GM18868 (cell line): ENCODE measurements around the gene GET4.
A peak's percentile ranks its signal among the peaks of the same experiment; 100 is the strongest.
"Not testable (repeated sequence)": the region's sequence is repeated elsewhere in the genome, so short reads cannot be mapped to it uniquely, and the experiment has no call there.

ENCODE experiments used
- ATAC-seq: cut with Tn5 transposase; IDR thresholded peaks from one replicate; pipeline ENCODE4 v1.9.1; 2021; ENCODE audit warnings: mild to moderate bottlenecking, moderate library complexity; ENCODE audit not compliant: unreplicated experiment

The GET4 gene

DNA sequence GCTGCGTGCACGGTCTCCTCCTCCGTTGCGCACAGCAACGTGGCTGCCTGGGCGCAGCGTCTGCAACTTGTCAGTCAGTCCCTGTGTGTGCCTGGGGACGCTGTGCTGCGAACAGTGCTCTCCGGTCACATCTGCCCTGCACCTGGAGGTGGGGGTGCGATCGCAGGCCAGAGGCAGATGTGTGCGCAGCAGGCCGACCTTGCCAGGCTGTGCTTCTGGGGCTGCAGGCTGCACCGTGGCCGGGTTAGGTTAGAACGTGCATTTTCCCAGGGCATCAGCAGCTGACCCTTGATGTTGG is 8.2 kb upstream of the GET4 start:
- no peak for ATAC-seq

DNA sequence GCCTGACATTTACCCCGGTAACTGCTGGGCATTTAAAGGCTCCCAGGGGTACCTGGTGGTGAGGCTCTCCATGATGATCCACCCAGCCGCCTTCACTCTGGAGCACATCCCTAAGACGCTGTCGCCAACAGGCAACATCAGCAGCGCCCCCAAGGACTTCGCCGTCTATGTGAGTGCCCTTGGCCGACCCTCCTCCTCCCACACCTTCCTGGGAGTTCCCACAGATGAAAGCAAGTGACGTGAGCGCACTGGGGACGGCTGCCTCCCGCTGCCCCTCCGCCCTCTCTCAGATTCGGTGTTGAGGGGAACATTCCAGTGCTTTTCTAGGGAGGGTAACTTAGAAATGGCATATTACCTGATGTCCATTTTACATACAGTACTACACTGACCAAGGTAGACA is 7.0 kb upstream of the GET4 start:
- ATAC-seq: no peak

DNA sequence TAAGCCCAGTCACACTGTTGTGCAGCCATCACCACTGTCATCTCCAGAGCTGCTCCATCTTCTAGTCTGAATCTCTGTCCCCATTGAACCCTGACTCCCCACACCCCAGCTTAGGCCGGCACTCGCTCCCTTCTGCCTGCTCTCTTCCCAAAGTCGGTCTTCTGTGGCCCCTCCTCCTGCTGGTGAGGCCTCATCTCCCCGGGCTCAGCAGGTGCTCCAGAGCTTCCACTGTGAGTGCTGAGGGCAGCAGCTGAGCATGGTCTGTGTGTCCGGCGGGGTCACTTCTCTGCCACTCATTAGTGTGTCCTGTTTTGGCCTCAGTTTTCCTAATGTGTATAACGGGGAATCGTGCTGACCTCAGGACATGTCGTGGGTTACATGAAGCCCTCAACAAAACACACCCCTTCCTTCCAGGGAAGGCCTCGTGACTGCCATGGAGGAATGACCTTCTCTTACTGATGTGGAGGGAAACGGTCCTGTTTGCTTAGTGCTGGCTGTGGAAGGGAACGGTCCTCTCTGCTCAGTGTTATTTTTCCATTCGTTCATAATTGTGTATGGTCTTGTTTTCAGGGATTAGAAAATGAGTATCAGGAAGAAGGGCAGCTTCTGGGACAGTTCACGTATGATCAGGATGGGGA is 4.3 kb upstream of the GET4 start:
- no peak for ATAC-seq

DNA sequence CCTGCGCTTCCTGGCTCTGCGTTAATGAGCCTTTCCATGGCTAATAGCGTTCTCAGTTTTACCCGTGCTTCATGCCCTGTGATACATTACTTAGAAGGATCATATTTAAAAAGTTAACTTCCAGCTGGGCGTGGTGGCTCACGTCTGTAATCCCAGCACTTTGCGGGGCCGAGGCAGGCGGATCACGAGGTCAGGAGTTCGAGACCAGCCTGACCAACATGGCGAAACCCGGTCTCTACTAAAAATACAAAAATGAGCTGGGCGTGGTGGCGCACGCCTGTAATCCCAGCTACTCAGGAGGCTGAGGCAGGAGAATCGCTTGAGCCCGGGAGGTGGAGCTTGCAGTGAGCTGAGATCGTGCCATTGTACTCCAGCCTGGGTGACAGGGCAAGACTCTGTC is 3.7 kb upstream of the GET4 start:
- ATAC-seq: not testable (repeated sequence)

DNA sequence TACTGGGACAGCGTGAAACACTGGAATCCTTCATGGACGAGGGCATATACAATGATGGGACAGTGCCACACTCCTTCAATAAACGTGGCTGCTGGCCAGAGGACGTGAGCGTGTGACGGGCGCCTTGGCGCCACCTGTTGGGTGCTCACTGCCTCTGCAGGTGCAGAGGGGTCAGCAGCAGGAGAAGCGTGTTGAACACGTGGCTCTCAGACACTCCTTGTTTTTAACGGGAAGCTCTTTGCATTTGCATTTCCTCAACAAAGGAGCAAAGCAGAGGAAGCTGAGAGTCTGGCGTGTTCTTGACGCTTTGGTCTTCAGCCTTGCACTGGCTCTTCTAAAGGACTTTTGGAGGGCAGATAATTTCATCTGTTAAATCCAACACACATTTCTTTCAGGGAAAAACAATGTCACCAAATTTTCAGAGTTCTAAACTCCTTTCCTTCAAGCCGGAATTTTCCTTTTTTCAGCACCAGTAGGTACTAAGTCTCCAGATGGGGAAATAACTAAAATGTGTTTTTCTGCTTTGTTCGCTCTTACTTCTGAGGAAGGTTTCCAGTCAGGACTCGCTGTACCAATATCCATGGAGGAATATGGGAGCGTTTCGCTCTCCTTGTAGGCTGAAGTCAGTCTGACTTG is 2.9 kb upstream of the GET4 start:
- ATAC-seq: no peak

DNA sequence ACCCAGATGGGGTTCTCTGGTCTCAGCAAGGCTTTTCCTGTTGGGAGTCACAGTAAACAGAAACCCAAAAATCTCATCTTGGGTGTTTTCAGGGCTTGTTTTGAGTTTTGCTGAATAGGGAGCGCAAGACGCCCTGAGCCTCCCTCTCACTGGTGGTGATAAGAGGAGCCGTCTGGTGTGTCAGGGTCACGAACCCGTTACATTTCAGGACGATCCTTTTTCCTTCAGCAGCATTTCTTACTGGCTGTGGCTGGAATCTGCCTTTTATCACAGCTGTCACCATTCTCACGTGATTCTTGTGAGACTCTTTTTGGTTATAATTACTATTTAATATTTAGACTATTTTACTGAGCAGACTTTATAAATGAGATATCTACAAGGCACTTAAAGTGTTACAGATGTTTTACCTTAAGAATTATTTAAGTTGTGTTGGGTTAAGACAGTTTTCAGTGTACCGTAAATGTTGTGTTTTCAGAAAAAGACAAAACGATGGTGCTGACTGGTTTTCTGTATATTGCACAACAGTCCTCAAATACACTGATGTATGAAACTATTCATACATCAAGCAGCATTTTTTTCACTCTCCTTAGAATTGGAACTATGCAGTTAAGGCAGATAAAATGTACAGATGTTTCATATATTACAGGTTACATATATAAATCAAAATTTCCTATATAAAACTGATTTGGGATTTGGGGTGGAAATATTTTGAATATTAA is 2.2 kb upstream of the GET4 start:
- no peak for ATAC-seq

DNA sequence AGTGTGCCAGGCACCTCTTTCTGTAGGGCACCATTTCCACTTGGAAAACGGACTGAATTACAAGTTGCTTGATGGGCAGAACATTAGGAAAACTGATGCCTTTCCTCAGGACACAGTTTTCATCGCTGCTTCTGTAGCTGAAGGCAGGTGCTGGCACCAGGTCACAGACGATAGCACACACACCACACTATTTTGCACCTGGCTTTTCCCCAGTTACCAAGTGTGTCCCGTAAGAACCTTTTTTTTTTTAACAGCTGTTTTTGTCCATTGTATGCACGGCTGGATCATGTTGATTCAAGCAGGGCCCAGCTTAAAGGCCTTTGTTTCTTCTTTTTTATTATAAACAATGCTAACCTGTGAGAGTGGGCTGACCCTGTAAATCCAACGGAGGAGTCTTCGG is 1.3 kb upstream of the GET4 start:
- no peak for ATAC-seq

DNA sequence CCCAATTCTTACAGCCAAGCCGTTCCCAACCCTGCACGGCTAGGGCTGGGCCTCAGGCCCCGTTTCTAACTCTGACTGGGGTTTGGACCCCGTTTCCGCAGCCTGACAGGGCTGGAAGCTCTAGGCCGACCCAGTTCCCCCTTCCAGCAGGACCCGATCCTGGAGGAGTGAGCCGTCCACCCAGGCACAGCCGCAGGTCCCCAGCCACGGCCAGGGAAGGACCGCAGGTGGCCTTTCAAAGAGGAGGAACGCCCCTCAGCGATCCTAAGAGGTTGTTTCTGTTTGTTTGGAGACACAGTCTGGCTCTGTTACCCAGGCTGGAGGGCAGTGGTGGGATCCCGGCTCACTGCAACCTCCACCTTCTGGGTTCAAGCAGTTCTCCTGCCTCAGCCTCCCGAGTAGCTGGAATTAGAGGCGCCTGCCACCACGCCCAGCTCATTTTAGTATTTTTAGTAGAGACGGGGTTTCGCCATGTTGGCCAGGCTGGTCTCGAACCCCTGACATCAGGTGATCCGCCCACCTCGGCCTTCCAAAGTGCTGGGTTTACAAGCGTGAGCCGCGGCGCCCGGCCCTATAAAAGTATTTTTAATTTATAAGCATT is 778 bp upstream of the GET4 start:
- no peak for ATAC-seq

DNA sequence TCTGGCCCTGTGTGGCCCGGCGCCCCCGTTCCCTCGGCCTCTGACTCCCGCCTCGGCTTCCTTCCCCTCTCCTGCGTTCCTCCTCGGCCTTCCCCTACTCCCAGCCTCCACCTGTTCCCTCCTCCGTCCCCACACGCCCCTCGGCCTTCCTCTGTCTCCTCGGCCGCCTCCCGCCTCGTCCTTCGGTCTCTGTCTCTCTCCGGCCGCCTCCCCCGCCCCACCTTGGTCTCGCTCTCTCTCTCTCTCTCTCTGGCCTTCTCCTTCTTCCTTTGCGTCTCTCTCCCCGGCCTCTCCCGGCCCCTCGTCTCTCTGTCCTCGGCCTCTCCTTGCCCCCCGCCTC is 588 bp downstream of the GET4 start:
- ATAC-seq: peak; percentile 22

DNA sequence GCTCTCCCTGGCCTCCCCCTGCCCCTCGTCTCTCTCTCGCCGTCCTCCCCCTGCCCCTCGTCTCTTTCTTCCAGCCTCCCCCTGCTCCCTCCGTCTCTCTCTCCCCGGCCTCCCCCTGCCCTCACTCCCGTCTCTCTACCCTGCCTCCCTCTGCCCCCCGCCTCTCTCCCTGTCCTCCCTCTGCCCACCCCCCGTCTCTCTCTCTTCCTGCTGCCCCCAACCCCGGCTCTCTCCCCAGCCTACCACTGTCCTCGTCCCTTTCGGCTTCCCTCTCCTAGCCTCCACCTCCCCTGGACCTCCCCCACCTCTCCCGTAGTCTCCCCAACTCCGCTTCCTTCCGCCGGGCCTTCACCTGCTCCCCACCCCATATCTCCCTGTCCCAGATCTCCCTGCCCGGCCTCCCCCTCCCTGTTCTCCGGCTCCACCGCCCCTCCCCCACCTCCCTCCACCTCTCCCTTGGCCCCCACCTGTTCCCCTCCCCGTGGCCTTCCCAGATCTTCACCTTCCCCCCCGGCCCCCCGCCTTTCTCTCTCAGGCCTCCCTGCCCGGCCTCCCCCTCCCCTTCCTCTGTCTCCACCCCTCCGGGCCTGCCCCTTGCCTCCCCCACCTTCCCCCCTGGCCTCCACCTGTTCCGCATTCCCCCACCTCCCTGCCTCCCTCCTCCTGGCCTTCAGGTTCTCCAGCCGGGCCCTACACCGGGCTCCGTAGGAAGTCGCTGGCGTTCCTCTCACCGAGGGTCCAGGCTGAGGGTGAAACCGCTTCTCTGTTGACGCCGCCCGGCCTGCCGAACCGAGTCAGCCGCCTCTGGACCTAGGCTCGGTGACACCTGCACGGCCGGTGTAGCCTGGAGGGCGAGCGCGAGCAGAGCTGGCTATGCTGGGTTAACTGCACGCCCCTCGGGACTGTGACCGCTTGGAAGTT is 1.2 kb downstream of the GET4 start:
- ATAC-seq: no peak

DNA sequence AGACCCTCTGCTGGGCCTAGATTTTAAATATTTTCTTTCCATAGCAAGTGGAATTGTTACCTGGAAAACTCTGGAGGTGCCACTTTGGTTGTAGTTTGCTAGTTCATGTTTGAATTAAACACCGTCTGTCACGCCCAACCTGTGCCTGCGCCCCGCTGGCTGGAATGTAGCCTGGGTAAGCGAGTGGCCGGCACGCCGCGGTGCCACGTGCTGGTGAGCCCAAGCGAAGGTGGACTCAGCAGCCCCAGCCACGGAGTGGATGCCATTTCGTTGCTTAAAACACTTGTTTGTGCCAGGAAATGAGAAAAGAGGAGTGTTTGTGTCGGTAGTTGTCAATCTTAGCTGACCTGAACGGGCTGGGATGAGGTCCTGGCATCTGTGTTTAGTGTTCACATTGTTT is 2.7 kb downstream of the GET4 start:
- ATAC-seq: no peak

DNA sequence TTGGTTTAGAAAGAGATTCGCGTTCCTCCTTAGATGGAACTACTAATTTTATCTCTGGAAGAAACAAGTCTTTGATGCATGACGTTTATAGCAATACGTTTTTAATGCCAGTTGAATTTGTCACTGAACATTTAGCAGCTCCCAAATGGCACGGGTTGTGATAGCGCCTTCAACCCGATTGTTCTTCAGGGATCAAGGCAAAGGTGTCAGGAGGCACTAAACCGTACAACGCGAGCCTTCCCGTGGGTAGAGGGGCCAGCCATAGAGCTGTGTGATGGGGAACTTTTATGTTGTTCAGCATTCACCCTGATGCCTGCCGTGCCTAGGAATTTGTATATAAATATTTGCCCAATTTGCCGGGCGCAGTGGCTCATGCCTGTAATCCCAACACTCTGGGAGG is 3.4 kb downstream of the GET4 start:
- ATAC-seq: no peak

DNA sequence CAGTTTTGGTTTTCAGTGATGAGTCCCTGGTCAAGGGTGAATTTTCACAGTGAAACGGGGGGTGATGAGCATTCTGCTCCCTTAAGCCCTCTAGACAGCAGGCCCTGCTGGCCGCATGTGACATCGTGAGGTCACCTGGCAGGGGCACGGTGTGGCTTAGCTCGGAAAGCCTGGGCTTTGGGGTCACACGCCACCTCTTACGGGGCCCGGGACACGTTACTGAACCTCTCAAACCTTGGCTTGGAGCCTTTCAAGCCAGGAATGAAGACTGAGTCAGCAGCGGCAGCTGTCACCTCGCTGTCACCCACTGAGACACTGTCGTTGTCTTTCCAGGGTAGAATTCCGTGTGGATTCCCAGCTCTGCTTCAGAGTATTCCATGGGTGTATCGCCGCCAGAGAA is 4.1 kb downstream of the GET4 start:
- ATAC-seq: no peak

DNA sequence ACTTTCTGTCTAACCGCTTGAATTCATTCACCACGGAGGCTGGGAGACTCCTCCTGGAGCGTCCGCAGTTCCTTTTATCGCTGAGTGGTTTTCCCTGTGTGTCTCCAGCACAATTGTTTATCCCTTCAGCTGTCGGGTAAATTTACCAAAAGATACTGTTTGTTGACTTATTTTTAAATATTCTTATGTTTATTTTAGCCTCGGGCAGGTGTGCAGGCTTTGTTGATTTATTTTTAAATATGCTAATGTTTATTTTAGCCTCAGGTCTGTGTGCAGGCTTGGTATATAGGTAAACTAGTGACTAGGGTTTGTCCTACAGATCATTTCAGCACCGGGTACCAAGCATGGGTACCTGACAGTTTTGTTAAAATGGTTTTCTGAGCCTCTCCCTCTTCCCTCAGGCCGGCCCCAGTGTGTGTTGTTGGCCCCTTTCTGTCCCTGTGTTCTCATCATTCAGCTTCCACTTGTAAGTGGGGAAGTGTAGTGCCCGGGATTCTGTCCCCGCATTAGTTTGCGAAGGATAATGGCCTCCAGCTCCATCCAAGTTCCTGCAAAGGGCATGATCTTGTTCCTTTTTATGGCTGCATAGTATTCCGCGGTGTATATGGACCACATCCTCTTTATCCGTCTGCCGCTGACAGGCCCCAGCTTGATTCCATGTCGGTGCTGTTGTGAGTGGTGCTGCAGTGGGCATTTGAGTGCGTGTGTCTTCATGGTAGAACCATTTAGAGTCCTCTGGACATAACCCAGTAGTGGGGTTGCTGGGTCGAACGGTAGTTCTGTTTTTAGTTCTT is 5.3 kb downstream of the GET4 start:
- no peak for ATAC-seq

DNA sequence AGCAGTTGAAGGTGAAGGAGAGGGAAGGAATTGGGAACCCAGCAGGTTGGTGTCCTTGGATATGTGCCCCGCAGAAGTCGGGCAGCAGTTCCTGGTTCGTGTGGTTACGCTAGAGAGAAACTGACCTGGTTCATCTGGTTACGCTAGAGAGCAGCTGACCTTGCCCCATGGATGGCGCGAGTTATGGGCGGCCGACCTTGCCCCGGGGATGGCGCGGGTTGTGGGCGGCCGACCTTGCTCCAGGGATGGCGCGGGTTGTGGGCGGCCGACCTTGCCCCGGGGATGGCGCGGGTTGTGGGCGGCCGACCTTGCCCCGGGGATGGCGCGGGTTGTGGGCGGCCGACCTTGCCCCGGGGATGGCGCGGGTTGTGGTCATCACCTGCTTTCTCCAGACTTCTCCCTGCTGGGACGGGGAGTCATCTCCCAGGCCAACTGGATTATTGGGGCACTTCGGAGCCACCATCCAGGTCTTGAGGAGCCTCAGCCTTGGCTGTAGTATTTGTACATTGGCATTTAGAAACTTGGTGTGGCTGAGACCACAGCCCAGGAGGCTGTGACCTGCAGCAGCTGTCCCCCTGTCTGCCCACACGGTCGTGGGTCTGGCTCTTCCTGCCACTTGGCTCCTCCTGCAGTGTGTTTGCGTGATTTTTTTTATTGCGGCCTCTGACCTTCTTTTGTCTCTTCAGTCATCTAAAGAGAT is 6.1 kb downstream of the GET4 start:
- no peak for ATAC-seq

DNA sequence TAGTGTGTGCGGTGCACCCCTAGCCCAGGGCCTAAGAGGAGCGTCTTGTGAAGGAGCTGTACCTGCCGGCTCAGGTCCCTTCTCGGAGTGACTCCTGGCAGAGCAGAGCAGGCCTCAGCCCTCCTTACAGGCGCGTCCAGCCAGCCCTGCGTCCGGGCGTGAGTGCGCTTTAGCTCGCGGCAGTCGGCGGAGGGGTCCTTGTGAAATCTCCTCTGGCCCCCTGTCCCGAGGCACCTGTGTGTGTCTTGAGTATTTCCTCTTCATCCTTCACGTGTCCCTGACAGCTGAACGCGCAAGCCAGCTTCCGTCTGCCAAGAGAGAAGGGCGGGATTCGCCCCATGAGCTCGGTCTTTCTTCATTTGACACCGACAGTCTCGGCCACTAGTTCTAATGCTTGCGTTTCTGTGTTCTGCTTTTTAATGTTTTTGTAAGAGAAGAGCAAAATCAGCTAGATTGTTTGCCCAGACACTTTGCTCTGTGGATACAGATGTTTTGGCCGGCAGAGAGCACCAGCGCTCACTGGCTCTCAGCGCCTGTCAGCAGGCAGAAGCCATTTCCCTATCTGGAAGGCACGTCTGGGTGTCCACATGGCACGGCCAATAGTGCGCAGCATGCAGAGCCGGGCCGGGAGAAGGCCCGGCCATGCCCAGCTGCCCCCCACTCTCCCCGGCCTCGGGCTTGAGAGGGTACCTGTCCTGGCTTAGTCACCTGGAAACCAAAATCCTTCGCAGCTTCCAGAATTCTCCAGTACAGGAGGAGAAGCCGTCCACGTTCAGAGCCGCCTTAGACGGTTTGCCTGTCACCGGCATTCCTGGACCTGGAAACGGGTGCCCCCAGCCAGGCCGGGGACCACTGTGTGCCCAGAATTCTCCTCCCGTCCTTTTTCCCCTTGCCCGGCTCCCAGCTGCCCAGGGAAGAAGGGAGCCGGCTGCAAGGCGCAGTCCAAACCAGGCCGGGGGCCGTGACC is 7.0 kb downstream of the GET4 start:
- ATAC-seq: no peak

DNA sequence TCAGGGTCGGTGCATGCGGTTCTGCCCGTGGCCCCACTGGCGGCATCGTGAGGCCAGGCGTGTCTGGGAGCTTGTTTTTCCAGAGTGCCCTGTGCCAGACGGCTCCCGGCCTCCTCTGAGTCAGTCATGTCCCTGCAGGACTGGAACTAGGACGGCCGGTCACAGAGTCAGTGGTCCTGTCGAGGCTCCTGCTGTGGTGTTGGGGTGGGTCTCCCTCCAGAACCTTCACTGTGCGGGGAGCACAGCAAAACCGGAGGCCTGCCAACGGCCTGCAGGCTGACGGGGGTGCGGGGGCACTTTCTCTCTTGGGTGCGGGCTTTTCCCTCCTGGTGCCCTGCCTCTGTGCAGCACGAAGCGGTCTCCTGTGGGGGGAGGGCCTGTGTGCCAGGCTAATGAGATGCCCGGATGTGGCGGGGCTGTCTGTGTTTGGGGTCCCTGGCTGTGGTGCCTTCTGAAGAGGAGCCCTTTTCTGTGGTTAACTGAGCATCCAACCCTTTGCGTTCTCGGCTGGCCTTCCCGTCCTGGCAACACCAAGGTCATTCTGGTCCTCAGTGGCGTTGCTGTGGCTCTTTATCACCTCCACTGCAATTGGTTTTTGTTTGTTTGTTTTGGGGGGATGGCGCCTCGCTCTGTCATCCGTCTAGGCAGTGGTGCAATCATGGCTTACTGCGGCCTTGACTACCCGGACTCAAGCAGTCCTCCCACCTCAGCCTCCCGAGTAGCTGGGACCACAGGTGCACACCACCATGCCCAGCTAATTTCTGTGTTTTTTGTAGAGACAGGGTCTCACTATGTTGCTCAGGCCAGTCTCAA is 8.0 kb downstream of the GET4 start:
- no peak for ATAC-seq
